IMR-90 (cell line): ENCODE results near the gene TOMM22.

Experiments used
- BHLHE40 ChIP-seq: fragments of 150-350 bp; IDR thresholded peaks from 2 replicates; pipeline ENCODE4 v1.6.1; 2016; ENCODE audit warnings: mild to moderate bottlenecking, low read depth, low read length
- CHD1 ChIP-seq: IDR thresholded peaks from 2 replicates; pipeline ENCODE4 v1.6.1; 2012; ENCODE audit warnings: low read depth, low read length, improper control_type of control experiment
- FOS ChIP-seq: fragments of 150-350 bp; IDR thresholded peaks from 2 replicates; pipeline ENCODE4 v1.6.1; 2016; ENCODE audit warnings: low read depth, low read length
- MXI1 ChIP-seq: IDR thresholded peaks from 2 replicates; pipeline ENCODE4 v1.6.1; 2012; ENCODE audit warnings: low read depth, mild to moderate bottlenecking, low read length, moderate library complexity, borderline replicate concordance
- POLR2A ChIP-seq: IDR thresholded peaks from 2 replicates; pipeline ENCODE4 v1.6.1; 2012; ENCODE audit warnings: mild to moderate bottlenecking, low read depth, low read length
- RAD21 ChIP-seq: IDR thresholded peaks from 2 replicates; pipeline ENCODE4 v1.6.1; 2012; ENCODE audit warnings: low read length, improper control_type of control experiment
- RFX5 ChIP-seq: IDR thresholded peaks from 2 replicates; pipeline ENCODE4 v1.8.0; 2012; ENCODE audit warnings: low read depth, mild to moderate bottlenecking, low read length, moderate library complexity
- TF ChIP-seq, protein P1 (sequence below): conservative IDR thresholded peaks from 2 replicates; pipeline ENCODE4 v1.5.1; 2012; ENCODE audit warnings: mild to moderate bottlenecking, low read depth, low read length, improper control_type of control experiment
- TF ChIP-seq, protein P2 (sequence below): fragments of 150-350 bp; IDR thresholded peaks from 2 replicates; pipeline ENCODE4 v1.6.1; 2017; ENCODE audit warnings: mild to moderate bottlenecking, antibody characterized with exemption, low read length, low read depth
- TF ChIP-seq, protein P3 (sequence below): fragments of 150-350 bp; IDR thresholded peaks from 2 replicates; pipeline ENCODE4 v1.6.1; 2016; ENCODE audit warnings: low read depth, mild to moderate bottlenecking, low read length, moderate library complexity, borderline replicate concordance

DNA sequence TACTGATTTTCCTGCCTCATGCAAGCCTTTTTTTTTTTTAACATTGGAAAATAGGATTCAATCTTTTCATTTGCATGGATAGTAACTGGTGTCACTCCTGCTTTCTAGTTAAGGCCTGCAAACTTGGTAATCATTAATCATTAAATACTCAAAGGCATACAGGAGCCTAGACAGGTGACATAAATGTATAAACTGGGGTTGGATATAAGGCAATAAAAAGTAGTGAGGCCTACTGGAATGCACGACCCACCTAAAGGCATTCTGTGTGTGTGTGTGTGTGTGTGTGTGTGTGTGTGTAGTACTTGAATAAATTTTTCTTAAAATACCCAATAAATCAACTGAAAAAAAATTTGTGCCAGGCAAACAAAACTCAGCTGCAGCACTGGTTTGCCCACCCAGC is 7.9 kb downstream of the TOMM22 start:
- TF ChIP-seq, protein P1, sequence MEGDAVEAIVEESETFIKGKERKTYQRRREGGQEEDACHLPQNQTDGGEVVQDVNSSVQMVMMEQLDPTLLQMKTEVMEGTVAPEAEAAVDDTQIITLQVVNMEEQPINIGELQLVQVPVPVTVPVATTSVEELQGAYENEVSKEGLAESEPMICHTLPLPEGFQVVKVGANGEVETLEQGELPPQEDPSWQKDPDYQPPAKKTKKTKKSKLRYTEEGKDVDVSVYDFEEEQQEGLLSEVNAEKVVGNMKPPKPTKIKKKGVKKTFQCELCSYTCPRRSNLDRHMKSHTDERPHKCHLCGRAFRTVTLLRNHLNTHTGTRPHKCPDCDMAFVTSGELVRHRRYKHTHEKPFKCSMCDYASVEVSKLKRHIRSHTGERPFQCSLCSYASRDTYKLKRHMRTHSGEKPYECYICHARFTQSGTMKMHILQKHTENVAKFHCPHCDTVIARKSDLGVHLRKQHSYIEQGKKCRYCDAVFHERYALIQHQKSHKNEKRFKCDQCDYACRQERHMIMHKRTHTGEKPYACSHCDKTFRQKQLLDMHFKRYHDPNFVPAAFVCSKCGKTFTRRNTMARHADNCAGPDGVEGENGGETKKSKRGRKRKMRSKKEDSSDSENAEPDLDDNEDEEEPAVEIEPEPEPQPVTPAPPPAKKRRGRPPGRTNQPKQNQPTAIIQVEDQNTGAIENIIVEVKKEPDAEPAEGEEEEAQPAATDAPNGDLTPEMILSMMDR = no peak
- TF ChIP-seq, protein P2, sequence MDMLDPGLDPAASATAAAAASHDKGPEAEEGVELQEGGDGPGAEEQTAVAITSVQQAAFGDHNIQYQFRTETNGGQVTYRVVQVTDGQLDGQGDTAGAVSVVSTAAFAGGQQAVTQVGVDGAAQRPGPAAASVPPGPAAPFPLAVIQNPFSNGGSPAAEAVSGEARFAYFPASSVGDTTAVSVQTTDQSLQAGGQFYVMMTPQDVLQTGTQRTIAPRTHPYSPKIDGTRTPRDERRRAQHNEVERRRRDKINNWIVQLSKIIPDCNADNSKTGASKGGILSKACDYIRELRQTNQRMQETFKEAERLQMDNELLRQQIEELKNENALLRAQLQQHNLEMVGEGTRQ = no peak
- TF ChIP-seq POLR2A (no peak), RAD21 (no peak), RFX5 (no peak), MXI1 (no peak), BHLHE40 (no peak), FOS (no peak), CHD1 (no peak)
- TF ChIP-seq, protein P3, sequence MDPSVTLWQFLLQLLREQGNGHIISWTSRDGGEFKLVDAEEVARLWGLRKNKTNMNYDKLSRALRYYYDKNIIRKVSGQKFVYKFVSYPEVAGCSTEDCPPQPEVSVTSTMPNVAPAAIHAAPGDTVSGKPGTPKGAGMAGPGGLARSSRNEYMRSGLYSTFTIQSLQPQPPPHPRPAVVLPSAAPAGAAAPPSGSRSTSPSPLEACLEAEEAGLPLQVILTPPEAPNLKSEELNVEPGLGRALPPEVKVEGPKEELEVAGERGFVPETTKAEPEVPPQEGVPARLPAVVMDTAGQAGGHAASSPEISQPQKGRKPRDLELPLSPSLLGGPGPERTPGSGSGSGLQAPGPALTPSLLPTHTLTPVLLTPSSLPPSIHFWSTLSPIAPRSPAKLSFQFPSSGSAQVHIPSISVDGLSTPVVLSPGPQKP = no peak
